ENCODE measurements around the gene CUBN. TPM values are rescaled to one million over a fixed set of nuclear protein-coding genes. Genes with fewer than 3 reads are reported as not detected.
A peak's percentile ranks its signal among the peaks of the same experiment; 100 is the strongest.

The CUBN gene
- total and polyA plus RNA-seq, 9 of the 15 experiments (the other 6 are each of a cell fraction or from before 2014, with no cell fraction given), result 0.04 to 0.33 (median 0.09) TPM

DNA sequence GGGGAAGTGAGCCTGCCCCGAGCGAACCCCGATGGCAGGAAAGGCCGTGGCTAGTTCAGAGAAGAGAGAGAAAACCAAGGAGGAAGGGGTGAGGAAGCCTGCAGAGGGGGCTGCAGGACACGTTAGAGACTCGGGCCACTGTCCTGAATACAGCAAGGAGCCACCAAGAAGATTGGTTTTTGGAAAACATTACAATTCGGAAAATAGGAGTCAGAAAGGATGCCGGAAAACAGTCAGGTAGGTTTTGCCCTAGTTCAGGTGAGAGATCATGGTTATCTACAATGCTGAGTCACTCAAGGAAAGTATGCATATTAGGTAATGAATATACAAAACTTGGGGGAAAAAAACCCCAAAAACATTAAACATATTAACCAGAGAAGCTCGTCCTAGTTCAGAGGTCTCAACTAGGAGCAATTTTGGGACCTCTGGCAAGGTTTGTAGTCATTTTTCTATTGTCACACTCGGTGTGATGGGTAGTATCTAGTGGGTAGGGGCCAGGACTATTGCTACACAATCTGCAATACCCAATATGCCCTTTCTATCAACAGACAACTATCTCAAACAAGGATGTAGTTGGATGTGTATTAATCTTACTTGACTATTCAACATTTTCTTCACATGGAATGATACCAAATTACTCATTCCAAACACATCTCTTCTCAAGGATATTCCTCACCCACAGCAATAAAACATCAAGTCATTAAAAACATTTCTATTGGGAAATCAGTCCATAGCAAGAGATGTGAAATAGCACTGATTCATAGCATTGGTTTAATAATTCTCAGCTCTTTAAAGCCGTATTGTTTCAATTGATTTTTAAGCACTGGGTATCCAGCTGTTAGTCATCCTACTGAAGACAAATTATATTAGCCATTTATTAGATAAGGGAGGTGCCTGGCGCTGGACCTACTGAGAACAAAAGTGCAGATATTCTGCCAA lies 238.0 kb downstream of the CUBN start (continued):
- TF ChIP-seq, protein P1, sequence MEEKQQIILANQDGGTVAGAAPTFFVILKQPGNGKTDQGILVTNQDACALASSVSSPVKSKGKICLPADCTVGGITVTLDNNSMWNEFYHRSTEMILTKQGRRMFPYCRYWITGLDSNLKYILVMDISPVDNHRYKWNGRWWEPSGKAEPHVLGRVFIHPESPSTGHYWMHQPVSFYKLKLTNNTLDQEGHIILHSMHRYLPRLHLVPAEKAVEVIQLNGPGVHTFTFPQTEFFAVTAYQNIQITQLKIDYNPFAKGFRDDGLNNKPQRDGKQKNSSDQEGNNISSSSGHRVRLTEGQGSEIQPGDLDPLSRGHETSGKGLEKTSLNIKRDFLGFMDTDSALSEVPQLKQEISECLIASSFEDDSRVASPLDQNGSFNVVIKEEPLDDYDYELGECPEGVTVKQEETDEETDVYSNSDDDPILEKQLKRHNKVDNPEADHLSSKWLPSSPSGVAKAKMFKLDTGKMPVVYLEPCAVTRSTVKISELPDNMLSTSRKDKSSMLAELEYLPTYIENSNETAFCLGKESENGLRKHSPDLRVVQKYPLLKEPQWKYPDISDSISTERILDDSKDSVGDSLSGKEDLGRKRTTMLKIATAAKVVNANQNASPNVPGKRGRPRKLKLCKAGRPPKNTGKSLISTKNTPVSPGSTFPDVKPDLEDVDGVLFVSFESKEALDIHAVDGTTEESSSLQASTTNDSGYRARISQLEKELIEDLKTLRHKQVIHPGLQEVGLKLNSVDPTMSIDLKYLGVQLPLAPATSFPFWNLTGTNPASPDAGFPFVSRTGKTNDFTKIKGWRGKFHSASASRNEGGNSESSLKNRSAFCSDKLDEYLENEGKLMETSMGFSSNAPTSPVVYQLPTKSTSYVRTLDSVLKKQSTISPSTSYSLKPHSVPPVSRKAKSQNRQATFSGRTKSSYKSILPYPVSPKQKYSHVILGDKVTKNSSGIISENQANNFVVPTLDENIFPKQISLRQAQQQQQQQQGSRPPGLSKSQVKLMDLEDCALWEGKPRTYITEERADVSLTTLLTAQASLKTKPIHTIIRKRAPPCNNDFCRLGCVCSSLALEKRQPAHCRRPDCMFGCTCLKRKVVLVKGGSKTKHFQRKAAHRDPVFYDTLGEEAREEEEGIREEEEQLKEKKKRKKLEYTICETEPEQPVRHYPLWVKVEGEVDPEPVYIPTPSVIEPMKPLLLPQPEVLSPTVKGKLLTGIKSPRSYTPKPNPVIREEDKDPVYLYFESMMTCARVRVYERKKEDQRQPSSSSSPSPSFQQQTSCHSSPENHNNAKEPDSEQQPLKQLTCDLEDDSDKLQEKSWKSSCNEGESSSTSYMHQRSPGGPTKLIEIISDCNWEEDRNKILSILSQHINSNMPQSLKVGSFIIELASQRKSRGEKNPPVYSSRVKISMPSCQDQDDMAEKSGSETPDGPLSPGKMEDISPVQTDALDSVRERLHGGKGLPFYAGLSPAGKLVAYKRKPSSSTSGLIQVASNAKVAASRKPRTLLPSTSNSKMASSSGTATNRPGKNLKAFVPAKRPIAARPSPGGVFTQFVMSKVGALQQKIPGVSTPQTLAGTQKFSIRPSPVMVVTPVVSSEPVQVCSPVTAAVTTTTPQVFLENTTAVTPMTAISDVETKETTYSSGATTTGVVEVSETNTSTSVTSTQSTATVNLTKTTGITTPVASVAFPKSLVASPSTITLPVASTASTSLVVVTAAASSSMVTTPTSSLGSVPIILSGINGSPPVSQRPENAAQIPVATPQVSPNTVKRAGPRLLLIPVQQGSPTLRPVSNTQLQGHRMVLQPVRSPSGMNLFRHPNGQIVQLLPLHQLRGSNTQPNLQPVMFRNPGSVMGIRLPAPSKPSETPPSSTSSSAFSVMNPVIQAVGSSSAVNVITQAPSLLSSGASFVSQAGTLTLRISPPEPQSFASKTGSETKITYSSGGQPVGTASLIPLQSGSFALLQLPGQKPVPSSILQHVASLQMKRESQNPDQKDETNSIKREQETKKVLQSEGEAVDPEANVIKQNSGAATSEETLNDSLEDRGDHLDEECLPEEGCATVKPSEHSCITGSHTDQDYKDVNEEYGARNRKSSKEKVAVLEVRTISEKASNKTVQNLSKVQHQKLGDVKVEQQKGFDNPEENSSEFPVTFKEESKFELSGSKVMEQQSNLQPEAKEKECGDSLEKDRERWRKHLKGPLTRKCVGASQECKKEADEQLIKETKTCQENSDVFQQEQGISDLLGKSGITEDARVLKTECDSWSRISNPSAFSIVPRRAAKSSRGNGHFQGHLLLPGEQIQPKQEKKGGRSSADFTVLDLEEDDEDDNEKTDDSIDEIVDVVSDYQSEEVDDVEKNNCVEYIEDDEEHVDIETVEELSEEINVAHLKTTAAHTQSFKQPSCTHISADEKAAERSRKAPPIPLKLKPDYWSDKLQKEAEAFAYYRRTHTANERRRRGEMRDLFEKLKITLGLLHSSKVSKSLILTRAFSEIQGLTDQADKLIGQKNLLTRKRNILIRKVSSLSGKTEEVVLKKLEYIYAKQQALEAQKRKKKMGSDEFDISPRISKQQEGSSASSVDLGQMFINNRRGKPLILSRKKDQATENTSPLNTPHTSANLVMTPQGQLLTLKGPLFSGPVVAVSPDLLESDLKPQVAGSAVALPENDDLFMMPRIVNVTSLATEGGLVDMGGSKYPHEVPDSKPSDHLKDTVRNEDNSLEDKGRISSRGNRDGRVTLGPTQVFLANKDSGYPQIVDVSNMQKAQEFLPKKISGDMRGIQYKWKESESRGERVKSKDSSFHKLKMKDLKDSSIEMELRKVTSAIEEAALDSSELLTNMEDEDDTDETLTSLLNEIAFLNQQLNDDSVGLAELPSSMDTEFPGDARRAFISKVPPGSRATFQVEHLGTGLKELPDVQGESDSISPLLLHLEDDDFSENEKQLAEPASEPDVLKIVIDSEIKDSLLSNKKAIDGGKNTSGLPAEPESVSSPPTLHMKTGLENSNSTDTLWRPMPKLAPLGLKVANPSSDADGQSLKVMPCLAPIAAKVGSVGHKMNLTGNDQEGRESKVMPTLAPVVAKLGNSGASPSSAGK (IDR thresholded peaks at IDR 0.05), result no peak
- peak; percentile 90 for TF ChIP-seq MAFG (tag; conservative IDR thresholded peaks at IDR 0.05)
- TF ChIP-seq JUN (IDR thresholded peaks at IDR 0.05; ENCODE audit: borderline replicate concordance, low read depth, low read length), result peak; percentile 19; the same call in 1 of the 2 replicates
- TF ChIP-seq JUN (CRISPR knock-in tag; IDR thresholded peaks at IDR 0.05; ENCODE audit: borderline replicate concordance), result no peak
- 0 out of 4 replicates have a peak, but pooled peaks of 1 of the 2 experiments have one; percentile 38 for TF ChIP-seq SRF (CRISPR knock-in tag; IDR thresholded peaks at IDR 0.05)
- peak; percentile 100 for TF ChIP-seq POLR2AphosphoS5 (IDR thresholded peaks at IDR 0.05; ENCODE audit: control insufficient read depth, insufficient read depth, low read depth, low read length)

All from K562 (cell line).